Epidermal melanocyte (primary cell): ENCODE results near the gene MAP4K4.

ENCODE experiments used
- DNase-seq: peaks from one replicate; pipeline ENCODE4 v3.0.0; 2011; ENCODE audit warnings: low spot score; ENCODE audit not compliant: insufficient read length

Gene MAP4K4

GRCh38 chr2:101812226-101812625 lies 114.7 kb downstream of the MAP4K4 start:
- no peak for DNase-seq

DNA sequence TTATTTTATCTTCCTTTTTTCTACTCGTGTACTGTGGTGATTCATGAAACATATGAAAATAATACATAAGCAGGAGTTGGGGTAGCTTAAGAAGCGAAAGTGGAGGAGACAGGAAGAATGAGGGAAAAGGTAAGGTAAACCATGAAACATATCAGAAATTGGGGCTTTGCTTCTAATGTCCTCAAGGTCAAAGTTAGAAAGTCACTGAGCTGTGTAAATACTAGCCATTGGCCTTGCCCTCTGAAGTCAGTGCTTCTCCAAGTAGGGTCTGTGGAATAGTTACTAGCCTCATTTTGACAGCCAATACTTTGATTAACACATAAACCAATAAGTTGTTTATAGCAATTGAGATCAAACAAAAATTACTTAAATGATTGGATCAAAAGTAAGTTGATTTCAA lies 117.2 kb downstream of the MAP4K4 start:
- no peak for DNase-seq

- no peak for DNase-seq
Measured at GRCh38 chr2:101815154-101815553, 117.6 kb downstream of the MAP4K4 start.

DNA sequence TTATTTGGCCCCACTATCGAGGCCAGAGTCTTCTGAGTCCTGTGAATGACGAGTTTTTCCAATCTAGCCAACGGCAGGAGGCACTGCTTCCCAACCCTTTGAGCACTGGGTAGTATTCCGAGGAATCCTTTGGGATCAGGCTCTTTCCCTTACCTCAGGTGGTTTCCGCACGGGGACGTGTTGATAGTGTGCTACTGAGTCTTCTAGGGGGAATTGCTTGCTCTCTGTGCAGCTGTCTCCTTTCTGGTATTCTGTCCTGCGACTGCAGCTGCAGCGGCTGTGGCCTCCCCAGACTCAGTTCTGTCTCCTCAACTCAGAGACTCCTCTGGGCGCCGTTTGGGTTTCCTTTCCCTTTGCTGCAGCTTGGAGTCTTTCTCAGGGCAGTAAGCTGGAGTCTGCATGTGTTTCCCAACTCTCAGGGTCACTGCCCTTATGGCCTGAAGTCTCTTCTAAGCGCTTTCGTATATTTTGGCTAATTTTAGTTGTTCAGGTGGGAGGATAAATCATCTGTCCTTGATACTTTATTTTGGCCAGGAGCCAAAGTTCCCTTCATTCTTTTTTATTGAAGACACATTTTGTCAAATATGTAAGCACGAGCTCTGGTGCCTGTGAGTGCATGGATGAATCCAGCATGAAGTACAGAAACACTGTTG lies 118.4 kb downstream of the MAP4K4 start:
- no peak for DNase-seq

DNA sequence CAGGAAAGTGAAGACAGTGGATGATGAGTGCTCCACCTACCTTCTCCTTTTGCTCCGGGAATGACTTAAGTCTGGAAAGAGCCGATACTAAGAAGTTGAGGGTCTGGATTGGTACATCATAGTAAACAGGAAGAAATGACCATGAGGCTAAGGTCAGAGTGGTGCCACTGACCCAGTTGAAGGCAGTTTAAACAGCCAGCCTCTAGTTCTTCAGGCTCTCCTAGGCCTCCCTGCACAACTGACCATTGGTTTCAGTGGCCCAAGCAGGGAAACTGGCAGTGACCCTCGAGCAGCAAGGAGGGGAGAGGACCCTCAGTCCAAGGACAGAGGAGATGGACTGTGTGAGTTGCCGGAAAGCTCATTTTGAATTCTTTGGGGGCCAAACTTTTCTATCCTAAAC lies 119.1 kb downstream of the MAP4K4 start:
- no peak for DNase-seq

- no peak for DNase-seq
Measured at GRCh38 chr2:101817481-101817880, 120.0 kb downstream of the MAP4K4 start.

- DNase-seq = no peak
Measured at GRCh38 chr2:101818531-101819451, 121.3 kb downstream of the MAP4K4 start.

- DNase-seq = no peak
Measured at GRCh38 chr2:101820519-101820918, 123.0 kb downstream of the MAP4K4 start.

DNA sequence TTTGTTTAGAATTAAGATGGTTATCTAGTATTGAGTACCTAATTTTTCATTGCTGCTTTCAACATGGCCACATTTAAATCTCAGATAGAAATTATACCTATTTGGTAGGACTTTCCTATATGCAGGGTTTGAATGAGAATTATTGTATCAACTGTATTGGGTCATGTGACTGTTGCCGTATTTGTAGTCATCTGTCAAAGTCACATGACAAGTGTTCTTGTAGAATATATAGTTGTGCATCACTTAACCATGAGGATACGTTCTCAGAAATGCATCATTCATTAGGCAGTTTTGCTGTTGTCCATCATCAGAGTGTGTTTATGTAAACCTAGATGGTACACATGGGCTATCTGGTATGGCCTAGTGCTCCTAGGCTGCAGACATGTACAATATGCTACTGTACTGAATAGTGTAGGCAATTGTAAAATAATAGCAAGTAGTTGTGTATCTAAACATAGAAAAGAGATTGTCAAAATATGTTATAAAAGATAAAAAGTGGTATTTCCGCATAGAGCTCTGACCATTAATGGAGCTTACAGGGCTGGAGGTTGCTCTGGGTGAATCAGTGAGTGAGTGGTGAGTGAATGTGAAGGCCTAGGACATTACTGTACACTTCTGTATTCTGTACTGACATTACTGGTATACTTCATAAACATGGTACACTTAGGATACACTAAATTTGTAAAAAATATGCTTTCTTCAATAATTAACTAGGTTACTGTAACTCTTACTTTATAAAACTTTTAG lies 123.7 kb downstream of the MAP4K4 start:
- no peak for DNase-seq

DNA sequence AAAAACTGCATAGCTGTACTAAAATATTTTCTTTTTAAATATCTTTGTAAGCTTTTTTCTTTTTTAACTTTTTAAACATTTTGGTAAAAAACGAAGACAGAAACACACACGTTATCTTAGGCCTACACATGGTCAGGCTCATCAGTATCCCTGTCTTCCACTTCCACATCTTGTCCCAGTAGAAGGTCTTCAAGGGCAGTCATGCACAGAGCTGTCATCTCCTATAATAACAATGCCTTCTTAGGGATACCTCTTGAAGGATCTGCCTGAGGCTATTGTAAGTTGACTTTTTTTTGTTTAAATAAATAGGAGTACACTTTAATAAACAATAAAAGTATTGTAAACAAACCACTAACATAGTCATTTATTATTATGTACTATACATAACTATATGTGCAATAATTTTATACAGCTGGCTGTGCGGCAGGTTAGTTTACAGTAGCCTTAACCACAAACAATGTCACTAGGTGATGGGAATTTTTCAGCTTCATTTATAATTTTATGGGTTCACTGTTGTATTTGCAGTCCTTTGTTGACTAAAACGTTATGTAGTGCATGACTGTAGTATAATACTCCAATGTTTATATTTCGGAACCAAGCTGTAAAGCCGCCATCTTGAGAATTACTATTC lies 124.4 kb downstream of the MAP4K4 start:
- no peak for DNase-seq

DNA sequence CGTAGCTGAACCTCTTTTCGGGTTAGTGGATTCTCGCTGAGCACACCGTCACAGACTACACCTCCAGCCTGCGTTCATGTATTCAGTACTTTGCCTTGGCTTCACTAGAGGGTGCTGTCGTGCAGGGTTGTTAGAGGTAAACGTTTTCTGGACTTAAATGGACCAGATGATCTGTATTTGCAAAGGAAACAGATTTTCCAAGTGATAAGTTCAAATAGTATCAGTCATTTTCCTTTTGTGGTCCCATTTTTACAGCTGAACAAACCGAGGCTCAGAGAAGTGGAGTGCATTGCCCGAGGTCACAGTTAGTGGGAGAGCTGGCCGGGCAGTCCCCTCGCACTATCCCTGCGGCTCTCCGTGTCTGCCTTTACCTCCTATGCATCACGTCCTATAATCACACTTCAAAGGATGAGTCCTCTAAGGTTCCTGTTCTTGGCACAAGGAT lies 125.9 kb downstream of the MAP4K4 start:
- no peak for DNase-seq

- no peak for DNase-seq
Measured at GRCh38 chr2:101823859-101824258, 126.4 kb downstream of the MAP4K4 start.

GRCh38 chr2:101826716-101827115 lies 129.2 kb downstream of the MAP4K4 start:
- DNase-seq = no peak

GRCh38 chr2:101827246-101827645 lies 129.7 kb downstream of the MAP4K4 start:
- no peak for DNase-seq

- no peak for DNase-seq
Measured at GRCh38 chr2:101828257-101828656, 130.8 kb downstream of the MAP4K4 start.

DNA sequence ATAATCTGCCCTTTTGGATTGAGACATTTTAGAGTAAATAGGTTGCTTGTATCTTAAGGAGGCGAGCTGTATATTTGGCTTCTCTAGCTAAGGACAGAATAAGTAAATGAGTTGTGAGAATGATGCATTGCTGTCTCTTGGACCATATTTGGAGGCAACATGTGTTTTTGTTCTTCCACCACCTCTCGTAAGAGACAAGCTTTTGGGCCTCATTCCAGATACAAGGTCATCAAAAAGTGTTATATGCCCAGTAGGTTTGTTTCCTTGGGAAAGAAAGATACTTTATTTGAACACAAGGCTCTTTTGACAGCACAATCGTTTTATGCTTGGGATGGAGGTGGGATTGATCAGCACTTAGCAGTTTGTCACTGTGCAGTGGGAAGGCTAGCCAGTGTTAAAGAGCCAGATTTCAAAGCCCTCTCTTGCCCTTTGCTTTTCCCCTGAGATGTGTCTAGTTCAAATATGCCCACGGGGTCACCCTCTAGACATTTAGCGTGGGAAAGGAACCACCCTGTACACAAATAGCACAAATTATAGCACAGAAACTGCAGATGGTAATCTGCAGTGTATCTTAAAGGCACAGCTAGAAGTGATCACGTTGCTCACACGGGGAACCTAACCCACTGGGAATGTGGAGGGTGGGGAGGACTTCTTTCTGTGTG lies 131.3 kb downstream of the MAP4K4 start:
- no peak for DNase-seq

GRCh38 chr2:101829429-101829828 lies 131.9 kb downstream of the MAP4K4 start:
- DNase-seq = no peak

DNA sequence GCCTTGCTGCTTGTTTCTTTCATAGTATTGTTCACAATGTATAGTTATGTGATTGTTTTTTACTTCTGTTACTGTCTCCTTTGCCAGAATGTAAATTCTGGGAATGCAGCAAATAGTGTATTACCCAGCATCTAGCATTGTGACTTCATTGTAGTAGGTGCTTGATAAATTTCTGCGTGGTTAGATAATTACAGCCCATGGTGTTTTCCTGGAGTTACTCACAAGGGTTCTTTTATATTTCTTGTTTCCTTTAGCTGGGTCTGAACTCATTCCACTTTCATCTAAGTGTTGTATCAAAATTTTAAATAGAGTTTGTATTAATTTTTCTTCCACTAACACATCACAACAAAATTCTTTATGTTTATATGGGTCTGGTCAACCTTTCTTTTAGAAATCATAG lies 132.6 kb downstream of the MAP4K4 start:
- no peak for DNase-seq

DNA sequence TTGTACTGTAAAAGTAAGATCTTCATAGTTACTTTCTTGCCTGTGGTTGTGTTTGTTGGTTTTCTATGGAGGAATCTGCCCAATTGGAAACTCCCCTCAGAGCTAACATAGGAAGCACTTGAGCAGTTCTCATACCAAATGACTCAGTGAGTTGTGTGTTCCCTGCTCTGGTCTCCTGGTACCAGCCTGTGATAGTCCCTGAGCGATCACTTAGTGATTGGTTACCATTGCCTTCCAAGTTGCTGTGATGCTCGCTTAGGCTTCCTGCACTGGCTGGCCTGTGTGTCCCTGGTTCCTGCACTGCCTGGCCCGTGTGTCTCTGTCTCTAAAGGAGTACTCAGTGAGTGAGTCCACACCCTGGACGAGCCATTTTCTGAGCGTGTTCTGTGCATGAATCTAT lies 133.0 kb downstream of the MAP4K4 start:
- DNase-seq = no peak

GRCh38 chr2:101831351-101831865 lies 133.9 kb downstream of the MAP4K4 start:
- no peak for DNase-seq

GRCh38 chr2:101832114-101832513 lies 134.6 kb downstream of the MAP4K4 start:
- no peak for DNase-seq
